HPDE6-E6E7 (cell line): Measurements from ENCODE around the gene HTR3D.
A peak's percentile ranks its signal among the peaks of the same experiment; 100 is the strongest.
"Not testable (repeated sequence)": the region's sequence is repeated elsewhere in the genome, so short reads cannot be mapped to it uniquely, and the experiment has no call there.

ENCODE experiments used
- DNase-seq: peaks from one replicate; pipeline ENCODE4 v3.0.0; 2011; ENCODE audit warnings: missing footprints; ENCODE audit errors: extremely low spot score

Gene HTR3D

DNA sequence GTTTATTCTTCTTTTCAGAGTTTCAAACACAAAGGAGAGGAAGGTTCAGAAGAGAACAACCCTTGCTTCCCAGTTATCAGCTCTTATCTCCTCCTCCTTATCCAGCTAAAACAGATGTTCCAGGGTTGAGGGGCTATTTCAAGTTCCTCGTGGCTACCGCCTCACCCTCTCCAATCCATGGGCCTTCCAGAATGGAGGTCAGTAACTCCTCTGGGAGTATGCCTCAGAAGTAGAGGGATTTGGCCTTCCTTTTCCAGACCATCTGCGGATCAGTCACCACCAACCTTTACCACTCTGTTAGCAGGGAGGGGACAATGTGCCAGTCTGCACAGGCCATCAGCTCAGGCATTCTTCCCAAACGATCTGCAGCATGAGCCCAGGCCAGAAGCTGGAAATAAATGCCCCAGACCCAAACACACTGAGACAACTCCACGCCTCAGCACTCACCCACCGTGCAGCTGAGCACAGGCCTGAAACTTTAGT is 36.1 kb downstream of the HTR3D start:
- no peak for DNase-seq

DNA sequence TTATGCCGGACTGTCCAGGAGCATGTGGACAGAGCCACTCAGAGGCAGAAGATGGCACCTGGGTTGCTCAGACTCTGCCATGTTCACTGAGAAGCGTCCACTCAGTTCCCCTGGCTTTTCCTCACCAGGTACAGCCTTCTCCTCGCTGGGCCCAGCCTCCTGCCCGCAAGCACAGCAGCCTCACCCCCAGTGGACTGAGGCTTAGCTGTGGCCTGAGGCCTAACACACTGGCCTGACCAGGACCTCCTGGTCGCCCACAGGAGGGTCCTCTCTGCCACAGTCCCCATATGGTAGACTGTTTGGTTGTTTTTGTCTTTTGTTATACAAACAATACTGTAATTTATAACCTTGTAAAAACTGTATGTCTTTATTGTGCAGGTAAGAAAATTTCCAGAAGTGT is 36.8 kb downstream of the HTR3D start:
- no peak for DNase-seq

DNA sequence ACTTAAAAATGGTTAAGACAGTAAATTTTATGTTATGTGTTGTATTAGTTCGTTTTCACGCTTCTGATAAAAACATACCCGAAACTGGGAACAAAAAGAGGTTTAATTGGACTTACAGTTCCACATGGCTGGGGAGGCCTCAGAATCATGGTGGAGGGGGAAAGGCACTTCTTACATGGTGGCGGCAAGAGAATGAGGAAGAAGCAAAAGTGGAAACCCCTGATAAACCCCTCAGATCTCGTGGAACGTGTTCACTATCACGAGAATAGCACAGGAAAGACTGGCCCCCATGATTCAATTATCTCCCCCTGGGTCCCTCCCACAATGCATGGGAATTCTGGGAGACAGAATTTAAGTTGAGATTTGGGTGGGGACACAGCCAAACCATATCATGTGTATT is 39.6 kb downstream of the HTR3D start:
- DNase-seq, result not testable (repeated sequence)

DNA sequence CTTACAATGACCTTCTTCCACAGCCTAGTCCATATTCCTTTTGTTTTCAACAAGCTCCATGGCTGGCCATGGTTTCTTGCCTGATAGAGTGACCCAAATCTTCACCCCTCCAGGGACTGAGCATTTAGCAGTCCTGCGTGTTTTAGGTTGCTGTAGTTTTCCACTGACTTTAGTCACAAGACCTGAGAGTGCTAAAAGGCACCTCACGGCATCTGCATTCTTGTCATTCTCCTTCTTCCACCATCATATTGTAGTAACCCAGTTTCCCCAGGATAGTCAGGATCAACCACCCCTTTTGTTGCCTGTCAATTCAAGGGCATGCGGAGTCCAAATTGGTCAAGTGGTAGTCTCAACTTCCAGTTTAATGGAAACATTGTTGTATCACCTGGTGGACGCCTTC is 42.1 kb downstream of the HTR3D start:
- DNase-seq, result no peak

DNA sequence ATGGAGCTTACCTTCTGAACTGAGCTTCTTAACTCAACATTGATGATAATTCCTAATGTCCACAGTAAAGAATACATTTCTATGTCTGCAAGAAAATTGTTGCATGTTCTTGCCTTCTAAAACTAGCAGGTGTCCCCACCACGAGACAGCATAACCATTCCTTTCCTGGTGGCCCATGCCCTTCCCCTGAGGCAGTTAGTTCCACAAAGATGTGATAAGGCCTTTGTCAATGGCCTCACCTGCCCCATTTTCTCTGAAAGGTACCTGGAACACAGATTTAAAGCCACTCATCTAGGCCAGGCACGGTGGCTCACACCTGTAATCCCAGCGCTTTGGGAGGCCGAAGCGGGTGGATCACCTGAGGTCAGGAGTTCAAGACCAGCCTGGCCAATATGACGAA is 44.4 kb downstream of the HTR3D start:
- DNase-seq, result no peak

DNA sequence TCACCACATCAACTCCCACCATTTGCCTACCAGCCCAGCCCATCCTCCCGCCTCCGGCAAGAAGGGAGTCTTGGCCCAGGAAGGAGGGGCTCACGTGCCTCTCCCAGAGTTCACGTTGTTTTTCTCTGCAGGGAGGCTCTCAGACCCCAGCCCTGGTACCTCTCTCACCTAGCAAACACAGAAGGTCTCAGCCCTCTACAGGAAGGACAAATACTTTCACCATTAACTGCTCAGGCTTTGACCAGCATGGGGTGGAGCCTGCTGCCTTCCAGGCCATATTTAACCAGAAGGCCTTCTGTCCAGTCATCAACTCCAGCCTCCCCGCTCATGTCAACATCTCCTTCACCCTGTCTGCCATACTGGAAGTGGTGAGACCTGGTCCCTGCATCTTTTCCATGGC is 46.3 kb downstream of the HTR3D start:
- no peak for DNase-seq

DNA sequence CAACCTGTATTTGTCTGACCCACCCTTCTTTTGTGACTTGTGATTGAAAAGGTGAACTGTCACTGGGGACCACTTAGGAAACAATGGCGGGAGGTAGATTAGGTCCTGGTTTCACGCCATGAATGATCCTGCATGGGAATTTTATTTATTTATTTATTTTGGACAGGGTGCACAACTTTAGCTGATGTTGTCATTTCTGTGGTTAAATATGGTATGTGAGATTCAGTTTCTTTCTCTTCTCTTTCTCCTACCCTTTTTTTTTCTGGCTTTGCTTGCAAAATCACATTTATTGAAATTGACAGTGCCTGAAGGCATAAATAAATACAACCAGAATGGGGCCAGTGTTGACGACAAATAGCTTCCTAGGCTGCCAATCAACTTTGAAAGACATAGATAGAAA is 47.3 kb downstream of the HTR3D start:
- DNase-seq, result no peak

DNA sequence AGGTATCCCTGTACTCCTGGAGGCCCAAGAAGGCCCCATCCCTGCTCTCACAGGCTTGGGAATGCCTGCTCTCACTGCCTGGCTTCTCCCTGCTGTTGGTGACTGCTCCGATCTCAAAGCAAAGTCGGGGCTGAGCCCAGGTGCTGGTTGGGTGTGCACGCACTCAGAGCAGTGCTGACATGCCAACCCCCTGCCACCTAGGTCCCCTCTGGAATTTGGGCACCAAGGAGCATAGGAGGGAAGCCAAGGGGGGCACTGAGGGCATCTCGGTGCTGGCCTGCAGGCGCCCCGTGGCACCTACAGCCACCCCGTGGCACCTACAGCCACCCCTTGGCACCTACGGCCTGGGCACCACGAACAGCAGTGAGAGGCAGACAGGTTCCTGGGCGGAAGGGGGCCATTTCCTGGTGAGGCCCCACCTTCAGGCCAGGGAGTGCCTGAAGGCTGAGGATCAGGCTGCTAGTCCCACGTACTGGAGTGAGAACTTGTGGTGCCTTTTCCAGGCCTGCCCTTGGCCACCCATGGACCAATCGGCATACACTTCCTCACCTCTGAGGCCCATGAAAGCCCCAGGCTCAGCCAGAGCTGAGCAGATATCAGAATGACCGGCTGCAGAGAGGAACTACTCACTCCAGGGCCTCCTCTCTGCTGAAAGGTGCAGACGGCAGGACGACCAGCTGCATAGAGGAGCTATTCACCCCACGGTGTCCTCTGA is 49.7 kb downstream of the HTR3D start:
- DNase-seq, result no peak

DNA sequence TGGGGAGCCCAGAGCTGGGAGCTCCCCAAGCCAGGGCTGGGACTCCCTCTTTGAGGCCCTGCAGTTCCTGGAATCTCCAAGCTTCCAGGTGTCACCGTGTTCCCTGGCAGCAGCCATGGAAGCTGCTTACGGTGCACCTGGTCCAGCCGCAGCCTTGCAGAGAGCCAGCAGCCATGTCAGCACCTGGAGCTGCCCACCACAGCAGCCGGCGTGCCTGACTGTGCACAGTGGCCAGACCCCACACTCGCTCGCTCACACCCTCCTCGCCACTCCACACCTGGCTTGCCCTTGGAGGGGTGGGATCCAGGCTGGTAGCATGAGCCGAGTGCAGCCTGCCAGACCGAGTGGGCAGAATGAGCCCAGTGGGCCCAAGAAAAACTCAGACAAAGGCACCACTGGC is 50.5 kb downstream of the HTR3D start:
- DNase-seq, result no peak

DNA sequence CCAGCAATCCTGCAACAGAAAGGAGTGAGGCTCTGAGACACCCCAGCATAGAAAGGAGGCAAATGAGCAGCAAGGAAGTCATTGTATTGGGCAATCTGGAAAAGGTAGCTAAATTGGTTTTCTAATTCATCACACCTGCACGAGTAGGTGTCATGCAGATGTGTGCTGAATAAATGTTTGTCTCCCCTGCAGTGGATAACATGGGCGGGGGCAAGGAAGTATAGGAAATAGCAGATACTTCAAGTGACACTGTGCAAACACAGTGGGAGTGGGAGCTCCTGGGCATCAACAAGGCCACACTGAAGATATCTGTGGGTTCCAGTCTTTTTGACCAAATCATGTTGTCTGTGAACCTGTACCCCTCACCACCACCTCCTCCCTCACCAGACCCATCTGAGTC is 50.9 kb downstream of the HTR3D start:
- no peak for DNase-seq

DNA sequence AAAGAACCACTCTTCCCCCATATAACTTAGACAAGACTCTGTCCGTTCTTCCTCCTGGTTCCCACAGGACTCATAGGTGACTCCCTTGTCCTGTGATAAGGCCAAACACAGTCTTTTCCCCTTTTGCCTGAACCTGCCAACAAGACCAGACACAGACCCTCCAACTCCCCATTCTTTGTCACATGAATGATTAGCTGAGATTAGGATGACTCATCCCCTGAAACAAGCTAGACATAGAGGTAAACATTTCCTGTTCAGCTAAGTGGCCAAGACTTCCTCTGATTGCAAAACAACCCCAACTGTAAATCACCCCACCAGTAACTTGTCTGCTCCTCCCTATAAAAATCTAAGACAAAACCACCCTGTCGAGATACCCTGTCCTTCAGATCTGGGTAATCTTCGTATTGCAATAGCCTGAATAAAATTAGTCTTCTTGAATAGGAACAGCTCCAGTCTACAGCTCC is 53.9 kb downstream of the HTR3D start:
- peak; percentile 71 for DNase-seq
